Measurements from ENCODE around the gene ZNF783.
"Not testable (repeated sequence)": the region's sequence is repeated elsewhere in the genome, so short reads cannot be mapped to it uniquely, and the experiment has no call there.

ZNF783 gene

GRCh38 chr7:149330914-149331567 lies 69.0 kb downstream of the ZNF783 start:
- DNase-seq (ENCODE audit: low spot score), result no peak

- not testable (repeated sequence) for DNase-seq (ENCODE audit: low spot score)
Observed at GRCh38 chr7:149332602-149333320, 70.8 kb downstream of the ZNF783 start.

GRCh38 chr7:149333321-149333717 lies 71.3 kb downstream of the ZNF783 start:
- DNase-seq (ENCODE audit: low spot score), result no peak

GRCh38 chr7:149334219-149334618 lies 72.2 kb downstream of the ZNF783 start:
- DNase-seq (ENCODE audit: low spot score), result no peak
